ENCODE measurements around the gene KCNV2. TPM values are rescaled to one million over a fixed set of nuclear protein-coding genes. Genes with fewer than 3 reads are reported as not detected.
"Not testable (repeated sequence)": the region's sequence is repeated elsewhere in the genome, so short reads cannot be mapped to it uniquely, and the experiment has no call there.

The KCNV2 gene
- total RNA-seq, 1 donor: not detected

DNA sequence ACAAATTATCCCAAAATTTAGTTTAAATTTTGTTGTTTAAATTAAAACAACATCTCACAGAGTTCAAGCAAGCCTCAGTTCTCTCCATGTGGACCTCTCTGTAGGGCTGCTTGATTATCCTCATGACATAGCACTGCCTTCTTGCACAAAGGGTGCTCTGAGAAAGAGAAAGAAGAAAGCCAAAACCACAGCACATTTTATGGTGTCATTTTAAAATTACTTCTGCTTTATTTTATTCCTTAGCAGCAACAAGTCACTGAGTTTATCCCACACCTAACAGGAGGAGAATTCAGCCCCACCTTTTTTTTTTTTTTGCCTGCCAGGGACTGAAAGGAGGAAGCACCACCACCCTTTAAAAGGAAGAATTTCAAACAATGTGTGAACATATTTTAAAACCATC lies 12.8 kb upstream of the KCNV2 start:
- Histone ChIP-seq H3K4me3 (ENCODE audit: insufficient read depth, low read length) (no peak overlapping the region), H4K20me1 (ENCODE audit: insufficient read depth, low read length) (no peaks in the 10 kb centered on the region), H3K36me3 (ENCODE audit: insufficient read depth, low read length) (no peaks in the 10 kb centered on the region), H2AFZ (ENCODE audit: low read length) (no peak overlapping the region), H3K4me1 (ENCODE audit: insufficient read depth, low read length) (no peaks in the 10 kb centered on the region), H3K27me3 (ENCODE audit: insufficient read depth, low read length) (no peaks in the 10 kb centered on the region), H3K27ac (ENCODE audit: low read depth, low read length) (no peak overlapping the region), H3K79me2 (ENCODE audit: insufficient read depth, low read length) (no peaks in the 10 kb centered on the region), H3K4me2 (ENCODE audit: insufficient read depth, low read length) (no peak overlapping the region), H3K9me3 (ENCODE audit: low read depth, low read length) (no peaks in the 10 kb centered on the region)
- no peak for DNase-seq (ENCODE audit: insufficient read length, low spot score, missing footprints)
- TF ChIP-seq, protein P1, sequence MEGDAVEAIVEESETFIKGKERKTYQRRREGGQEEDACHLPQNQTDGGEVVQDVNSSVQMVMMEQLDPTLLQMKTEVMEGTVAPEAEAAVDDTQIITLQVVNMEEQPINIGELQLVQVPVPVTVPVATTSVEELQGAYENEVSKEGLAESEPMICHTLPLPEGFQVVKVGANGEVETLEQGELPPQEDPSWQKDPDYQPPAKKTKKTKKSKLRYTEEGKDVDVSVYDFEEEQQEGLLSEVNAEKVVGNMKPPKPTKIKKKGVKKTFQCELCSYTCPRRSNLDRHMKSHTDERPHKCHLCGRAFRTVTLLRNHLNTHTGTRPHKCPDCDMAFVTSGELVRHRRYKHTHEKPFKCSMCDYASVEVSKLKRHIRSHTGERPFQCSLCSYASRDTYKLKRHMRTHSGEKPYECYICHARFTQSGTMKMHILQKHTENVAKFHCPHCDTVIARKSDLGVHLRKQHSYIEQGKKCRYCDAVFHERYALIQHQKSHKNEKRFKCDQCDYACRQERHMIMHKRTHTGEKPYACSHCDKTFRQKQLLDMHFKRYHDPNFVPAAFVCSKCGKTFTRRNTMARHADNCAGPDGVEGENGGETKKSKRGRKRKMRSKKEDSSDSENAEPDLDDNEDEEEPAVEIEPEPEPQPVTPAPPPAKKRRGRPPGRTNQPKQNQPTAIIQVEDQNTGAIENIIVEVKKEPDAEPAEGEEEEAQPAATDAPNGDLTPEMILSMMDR (IDR thresholded peaks at IDR 0.05; ENCODE audit: extremely low read depth, low read depth, low read length): no peak

DNA sequence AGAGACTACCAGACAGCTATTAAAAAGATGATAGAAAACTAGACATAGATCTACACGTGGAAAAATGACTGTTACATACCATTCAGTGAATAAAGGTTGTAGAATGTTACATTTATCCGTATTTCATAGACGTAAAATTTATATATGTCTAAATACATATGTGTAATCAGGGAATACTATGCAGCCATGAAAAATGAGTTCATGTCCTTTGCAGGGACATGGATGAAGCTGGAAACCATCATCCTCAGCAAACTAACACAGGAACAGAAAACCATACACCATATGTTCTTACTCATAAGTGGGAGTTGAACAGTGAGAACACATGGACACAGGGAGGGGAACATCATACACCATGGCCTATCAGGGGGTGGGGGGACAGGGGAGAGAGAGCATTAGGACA lies 10.1 kb upstream of the KCNV2 start:
- H3K27ac ChIP-seq (ENCODE audit: low read depth, low read length); H3K4me1 ChIP-seq (ENCODE audit: insufficient read depth, low read length); H3K4me2 ChIP-seq (ENCODE audit: insufficient read depth, low read length); H2AFZ ChIP-seq (ENCODE audit: low read length); H3K79me2 ChIP-seq (ENCODE audit: insufficient read depth, low read length); H3K9me3 ChIP-seq (ENCODE audit: low read depth, low read length); H3K27me3 ChIP-seq (ENCODE audit: insufficient read depth, low read length); H3K4me3 ChIP-seq (ENCODE audit: insufficient read depth, low read length); DNase-seq (ENCODE audit: insufficient read length, low spot score, missing footprints); H4K20me1 ChIP-seq (ENCODE audit: insufficient read depth, low read length); H3K36me3 ChIP-seq (ENCODE audit: insufficient read depth, low read length): not testable (repeated sequence)

DNA sequence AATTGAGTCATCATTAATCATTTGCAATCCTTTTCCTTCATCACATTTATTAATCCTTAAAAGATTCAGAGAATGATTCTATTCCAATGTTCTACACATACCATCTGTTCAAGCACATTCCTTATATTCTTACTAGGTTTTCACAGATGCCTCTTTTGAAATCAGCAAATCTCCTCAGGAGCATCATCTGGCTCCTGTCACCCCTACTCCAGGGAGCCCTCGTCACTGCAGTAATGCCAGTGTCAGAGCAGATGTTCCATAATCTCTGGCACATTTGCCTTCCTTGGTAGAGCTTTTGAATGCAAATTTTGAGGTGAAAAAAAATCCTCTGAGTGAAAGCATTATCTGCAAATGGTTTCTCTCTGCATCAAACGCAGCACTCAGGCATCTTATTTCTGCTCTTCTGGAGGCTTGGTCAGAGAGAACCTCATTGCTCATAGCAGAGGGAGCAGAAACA lies 7.6 kb upstream of the KCNV2 start:
- Histone ChIP-seq H3K79me2 (ENCODE audit: insufficient read depth, low read length) (no peaks in the 10 kb centered on the region), H4K20me1 (ENCODE audit: insufficient read depth, low read length) (no peaks in the 10 kb centered on the region), H3K9me3 (ENCODE audit: low read depth, low read length) (no peaks in the 10 kb centered on the region), H3K4me3 (ENCODE audit: insufficient read depth, low read length) (no peak overlapping the region), H3K27me3 (ENCODE audit: insufficient read depth, low read length) (no peaks in the 10 kb centered on the region), H3K4me1 (ENCODE audit: insufficient read depth, low read length) (no peaks in the 10 kb centered on the region), H2AFZ (ENCODE audit: low read length) (no peak overlapping the region), H3K27ac (ENCODE audit: low read depth, low read length) (no peak overlapping the region), H3K4me2 (ENCODE audit: insufficient read depth, low read length) (no peak overlapping the region), H3K36me3 (ENCODE audit: insufficient read depth, low read length) (no peaks in the 10 kb centered on the region)
- TF ChIP-seq, protein P1 (IDR thresholded peaks at IDR 0.05; ENCODE audit: extremely low read depth, low read depth, low read length): no peak
- DNase-seq (ENCODE audit: insufficient read length, low spot score, missing footprints): no peak

DNA sequence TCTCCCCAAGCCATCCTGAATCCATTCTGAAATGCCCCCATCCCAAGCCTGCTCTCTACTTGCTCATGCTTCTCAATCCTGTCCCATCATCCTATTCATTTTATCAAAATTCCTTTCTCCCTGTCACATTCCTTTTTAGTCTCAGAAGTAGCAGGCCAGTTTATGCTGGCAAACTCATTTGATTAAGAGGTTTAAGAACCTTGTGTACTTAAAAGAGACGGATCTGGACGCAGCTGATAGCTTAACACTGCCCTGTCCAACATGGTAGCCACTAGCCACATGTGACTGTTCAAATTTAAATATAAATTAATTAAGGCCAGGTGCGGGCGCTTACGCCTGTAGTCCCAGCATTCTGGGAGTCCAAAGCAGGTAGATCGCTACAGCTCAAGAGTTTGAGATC lies 5.6 kb upstream of the KCNV2 start:
- TF ChIP-seq, protein P1 (IDR thresholded peaks at IDR 0.05; ENCODE audit: extremely low read depth, low read depth, low read length): no peak
- H4K20me1 ChIP-seq (ENCODE audit: insufficient read depth, low read length): no peaks in the 10 kb centered on the region
- DNase-seq (ENCODE audit: insufficient read length, low spot score, missing footprints): no peak
- H3K27ac ChIP-seq (ENCODE audit: low read depth, low read length): no peak overlapping the region
- no peaks in the 10 kb centered on the region for H3K79me2 ChIP-seq (ENCODE audit: insufficient read depth, low read length)
- no peaks in the 10 kb centered on the region for H3K9me3 ChIP-seq (ENCODE audit: low read depth, low read length)
- no peaks in the 10 kb centered on the region for H3K4me1 ChIP-seq (ENCODE audit: insufficient read depth, low read length)
- no peak overlapping the region for H3K4me3 ChIP-seq (ENCODE audit: insufficient read depth, low read length)
- H3K4me2 ChIP-seq (ENCODE audit: insufficient read depth, low read length): no peak overlapping the region
- H3K27me3 ChIP-seq (ENCODE audit: insufficient read depth, low read length): no peaks in the 10 kb centered on the region
- no peak overlapping the region for H2AFZ ChIP-seq (ENCODE audit: low read length)
- H3K36me3 ChIP-seq (ENCODE audit: insufficient read depth, low read length): no peaks in the 10 kb centered on the region

Measured in osteoblast (primary cell).